HG02798 (cell line): ENCODE measurements around the gene GABARAPL1.
A peak's percentile ranks its signal among the peaks of the same experiment; 100 is the strongest.

ENCODE experiments used
- ATAC-seq: cut with Tn5 transposase; IDR thresholded peaks from one replicate; pipeline ENCODE4 v1.9.1; 2021; ENCODE audit warnings: mild to moderate bottlenecking; ENCODE audit not compliant: unreplicated experiment, poor library complexity

GABARAPL1 gene

DNA sequence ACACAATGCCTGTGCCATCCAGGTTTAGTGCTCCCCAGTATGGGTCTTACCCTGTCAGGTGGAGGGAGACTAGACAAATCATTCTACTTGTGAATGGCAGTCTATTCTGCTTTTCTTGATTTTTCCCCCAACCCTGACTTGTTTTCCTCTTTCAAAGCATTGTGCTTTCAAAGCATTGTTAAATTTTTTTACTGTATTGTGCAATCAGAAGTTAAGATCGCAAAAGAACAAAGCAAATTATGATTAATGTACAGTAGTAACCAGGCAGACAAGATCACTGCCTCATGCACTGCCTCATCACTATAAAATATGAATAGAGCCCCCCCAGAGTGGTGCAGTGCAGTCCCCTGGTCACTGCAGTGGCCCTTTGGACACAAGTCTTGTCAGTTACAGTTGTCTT is 14.1 kb downstream of the GABARAPL1 start:
- ATAC-seq, result no peak

GRCh38 chr12:10227648-10228047 is 15.0 kb downstream of the GABARAPL1 start:
- no peak for ATAC-seq

- no peak for ATAC-seq
These were observed 21.9 kb downstream of the GABARAPL1 start for GRCh38 chr12:10234562-10234961.

- peak; percentile 46 for ATAC-seq
These were observed 23.3 kb downstream of the GABARAPL1 start for GRCh38 chr12:10235761-10236631.

- ATAC-seq, result no peak
These were observed 24.0 kb downstream of the GABARAPL1 start for GRCh38 chr12:10236720-10237119.

GRCh38 chr12:10238526-10238925 is 25.8 kb downstream of the GABARAPL1 start:
- no peak for ATAC-seq

DNA sequence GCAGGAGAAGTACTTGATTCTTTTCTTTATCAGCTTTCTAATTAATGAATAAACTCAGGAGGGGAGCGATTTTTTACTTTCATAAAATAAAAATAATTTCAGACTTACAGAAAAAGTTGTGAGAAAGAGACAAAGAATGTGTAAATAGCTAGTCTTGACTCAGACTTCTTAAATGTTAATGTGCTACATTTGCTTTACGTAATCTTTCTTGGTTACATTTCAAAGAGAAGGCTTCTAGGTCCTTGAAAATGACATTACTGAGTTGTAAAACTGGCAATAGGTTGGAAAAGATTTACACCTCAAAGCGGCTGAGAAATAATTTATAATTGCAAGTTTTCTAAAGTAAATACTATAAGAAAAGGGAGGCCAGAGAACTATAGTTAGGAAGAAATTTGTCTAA is 28.6 kb downstream of the GABARAPL1 start:
- ATAC-seq, result no peak

GRCh38 chr12:10241727-10242126 is 29.1 kb downstream of the GABARAPL1 start:
- no peak for ATAC-seq

GRCh38 chr12:10242539-10242938 is 29.9 kb downstream of the GABARAPL1 start:
- no peak for ATAC-seq

DNA sequence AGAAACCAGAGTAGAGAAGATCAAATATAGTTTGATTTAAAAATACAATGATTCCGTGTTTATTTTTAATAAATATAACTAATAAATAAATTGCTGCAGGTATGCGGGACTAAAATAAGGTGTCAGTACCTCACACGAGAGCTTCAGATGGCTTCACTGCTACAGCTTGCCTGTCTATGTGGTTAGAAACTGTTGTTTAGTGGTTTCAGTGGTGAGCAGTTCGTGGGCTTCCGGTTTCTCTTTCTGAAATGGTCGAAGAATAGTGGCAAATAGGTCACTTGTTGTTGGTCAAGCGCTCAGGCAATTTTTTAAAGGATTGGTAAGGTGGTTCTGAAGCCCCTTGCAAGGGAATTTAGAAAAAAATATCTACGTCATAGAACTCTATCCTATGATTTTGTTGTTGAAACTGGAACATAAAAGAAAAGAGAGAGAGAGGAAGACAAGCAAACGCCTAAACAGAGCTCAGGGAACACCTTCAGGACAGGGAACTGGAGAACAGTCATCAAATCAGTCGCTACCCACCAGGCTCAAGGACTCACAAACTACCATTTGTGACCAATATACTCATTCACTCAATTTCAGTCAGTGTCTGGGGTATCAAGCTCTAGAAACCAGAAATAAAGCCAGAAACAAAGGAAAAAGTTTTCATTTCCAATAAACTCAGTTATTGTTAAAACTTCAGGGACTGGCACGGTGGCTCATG is 31.3 kb downstream of the GABARAPL1 start:
- ATAC-seq, result peak; percentile 96

DNA sequence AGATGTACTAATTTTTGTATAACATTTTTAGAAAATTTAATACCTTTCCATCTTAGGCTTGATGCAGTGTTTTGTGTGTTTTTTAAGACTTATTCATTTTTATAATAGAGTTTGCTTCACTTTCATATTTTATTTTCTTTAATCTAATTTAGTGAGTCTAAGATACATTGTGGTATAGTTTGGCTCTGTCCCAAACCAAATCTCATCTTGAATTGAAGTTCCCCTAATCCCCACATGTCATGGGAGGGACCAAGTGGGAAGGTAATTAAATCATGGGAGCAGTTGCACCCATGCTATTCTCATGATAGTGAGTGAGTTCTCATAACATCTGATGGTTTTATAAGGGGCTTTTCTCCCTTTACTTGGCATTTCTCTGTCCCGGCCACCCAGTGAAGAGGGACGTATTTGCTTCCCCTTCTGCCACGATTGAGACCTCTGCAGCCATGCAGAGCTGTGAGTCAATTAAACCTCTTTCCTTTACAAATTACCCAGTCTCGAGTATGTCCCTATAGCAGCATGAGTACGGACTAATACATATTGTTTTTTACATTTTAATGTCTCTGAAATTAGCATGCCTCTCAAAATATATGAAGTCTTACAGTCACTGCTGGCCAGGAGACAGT is 34.9 kb downstream of the GABARAPL1 start:
- no peak for ATAC-seq

GRCh38 chr12:10249690-10250455 is 37.2 kb downstream of the GABARAPL1 start:
- ATAC-seq, result no peak

GRCh38 chr12:10251669-10252068 is 39.0 kb downstream of the GABARAPL1 start:
- no peak for ATAC-seq

GRCh38 chr12:10252201-10252600 is 39.5 kb downstream of the GABARAPL1 start:
- no peak for ATAC-seq

DNA sequence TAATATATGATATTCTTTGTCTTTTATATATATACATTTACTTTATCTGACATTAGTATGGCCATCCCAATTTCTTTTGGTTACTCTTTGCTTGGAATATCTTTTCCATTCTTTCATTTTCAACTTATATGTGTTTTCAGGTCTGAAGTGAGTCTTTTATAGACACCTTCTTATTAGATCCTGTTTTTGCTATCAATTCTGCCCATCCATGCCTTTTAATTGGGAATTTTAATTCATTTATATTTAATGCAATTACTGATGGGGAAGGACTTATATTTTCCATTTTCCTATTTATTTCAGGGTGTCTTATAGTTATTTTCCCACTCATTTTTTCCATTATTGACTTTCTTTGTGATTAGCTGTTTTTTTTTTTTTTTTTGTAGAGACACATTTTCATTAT is 43.4 kb downstream of the GABARAPL1 start:
- ATAC-seq, result no peak

DNA sequence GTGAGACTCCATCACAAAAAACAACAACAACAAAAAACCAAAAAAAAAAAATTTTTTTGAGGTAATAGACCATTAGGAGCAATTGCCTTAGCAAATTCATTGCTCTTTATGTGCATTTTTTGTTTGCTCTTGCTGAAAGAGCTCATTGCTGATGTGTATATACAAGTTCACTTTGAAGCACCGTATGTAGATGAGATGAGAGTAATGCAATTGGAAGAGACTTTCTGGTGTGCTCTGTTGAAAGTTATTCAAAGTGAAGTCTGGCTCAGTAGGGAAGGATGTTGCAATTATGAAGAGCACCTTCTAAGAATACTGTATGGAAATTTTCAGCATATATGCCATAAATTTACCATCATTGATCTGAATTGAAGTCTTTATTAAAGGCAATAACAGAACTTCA is 48.2 kb downstream of the GABARAPL1 start:
- no peak for ATAC-seq

GRCh38 chr12:10268037-10268436 is 55.4 kb downstream of the GABARAPL1 start:
- no peak for ATAC-seq

DNA sequence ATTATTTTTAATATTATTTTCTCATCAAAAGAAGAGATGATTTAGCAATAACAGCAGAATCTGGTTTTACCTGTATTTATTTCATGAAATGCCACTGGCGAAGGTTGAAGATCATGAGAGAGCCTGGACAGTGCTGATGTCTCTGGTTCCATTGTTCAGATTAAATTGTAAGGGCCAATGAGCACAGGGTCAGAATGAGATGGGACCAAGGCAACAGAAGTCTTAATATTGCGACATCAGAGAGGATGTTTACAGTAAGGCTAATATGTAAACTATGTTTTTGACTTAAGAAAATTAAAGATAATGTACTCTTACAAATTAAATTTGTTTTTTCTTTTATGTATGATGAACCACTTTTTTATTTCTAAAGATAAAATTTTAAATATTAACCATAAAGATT is 59.8 kb downstream of the GABARAPL1 start:
- no peak for ATAC-seq
